Suprapubic skin (tissue), 4 donors: ENCODE results near the gene DOK5. TPM values are rescaled to one million over a fixed set of nuclear protein-coding genes. Genes with fewer than 3 reads are reported as not detected.

Source experiments
- DNase-seq, 2 donors: peaks; one replicate each; pipeline ENCODE4 v3.0.0-alpha.2; 2019; ENCODE audit warnings: low spot score in 2 of 2
- H3K27ac ChIP-seq: fragments of 200-600 bp; sonication (generic); one replicate; pipeline ENCODE4 v1.5.1; 2019
- H3K27me3 ChIP-seq: fragments of 200-600 bp; sonication (generic); one replicate; pipeline ENCODE4 v1.5.1; 2019
- H3K36me3 ChIP-seq: fragments of 200-600 bp; sonication (generic); one replicate; pipeline ENCODE4 v1.5.1; 2019
- H3K4me1 ChIP-seq: fragments of 200-600 bp; sonication (generic); one replicate; pipeline ENCODE4 v1.5.1; 2019
- H3K4me3 ChIP-seq: fragments of 200-600 bp; sonication (generic); one replicate; pipeline ENCODE4 v1.5.1; 2019; ENCODE audit warnings: mild to moderate bottlenecking
- H3K9me3 ChIP-seq: fragments of 200-600 bp; sonication (generic); one replicate; pipeline ENCODE4 v1.5.1; 2019
- CTCF ChIP-seq, 2 donors: fragments of 200-600 bp in 1 of 2; fragments of 450-650 bp in 1 of 2; sonication (generic) in 1 of 2; IDR thresholded peaks; one replicate each; pipeline ENCODE4 v1.5.1; 2016 to 2019; ENCODE audit warnings: antibody characterized with exemption in 2 of 2, mild to moderate bottlenecking in 1 of 2, moderate library complexity in 1 of 2
- EP300 ChIP-seq: sonication (generic); formaldehyde crosslinking; IDR thresholded peaks from one replicate; pipeline ENCODE4 v1.6.1; 2017; ENCODE audit warnings: antibody characterized with exemption
- POLR2A ChIP-seq, 2 donors: fragments of 450-650 bp; IDR thresholded peaks; one replicate each; pipeline ENCODE4 v1.6.1; 2017; ENCODE audit warnings: antibody characterized with exemption in 2 of 2, mild to moderate bottlenecking in 2 of 2, moderate library complexity in 2 of 2
- POLR2AphosphoS5 ChIP-seq, 3 donors: sonication (generic); formaldehyde crosslinking; IDR thresholded peaks; one replicate each; pipeline ENCODE4 v1.6.1; 2017; ENCODE audit warnings: antibody characterized with exemption in 3 of 3
- WGBS: methylation state at CpG from one replicate; pipeline ENCODE4 v1.1.5; 2018; 5-methylcytosine and 5-hydroxymethylcytosine counted together
- total RNA-seq, 4 donors: library from RNA; depleted of rRNA; stranded (reverse); fragments of >200 nt; gene quantifications; one replicate each; pipeline ENCODE4 v1.1.0, GENCODE V29; 2016

Gene DOK5
- total RNA-seq, 4 donors from 2014 or later = 0.23 to 1.2 (median 0.89) TPM; not detected in 1

GRCh38 chr20:54555150-54555549 is 79.8 kb downstream of the DOK5 start:
- DNase-seq = no peak
- 77% methylated on average over 3 of the region's 3 CpGs for WGBS
- H3K4me1 ChIP-seq = no peaks in the 10 kb centered on the region
- no peaks in the 10 kb centered on the region for H3K36me3 ChIP-seq
- no peaks in the 10 kb centered on the region for H3K27me3 ChIP-seq
- H3K4me3 ChIP-seq = no peak overlapping the region
- TF ChIP-seq CTCF (IDR thresholded peaks at IDR 0.05) (no peak), EP300 (no peak), POLR2A (IDR thresholded peaks at IDR 0.05) (no peak), POLR2AphosphoS5 (IDR thresholded peaks at IDR 0.05) (no peak)
- H3K9me3 ChIP-seq = no peaks in the 10 kb centered on the region
- no peak overlapping the region for H3K27ac ChIP-seq

GRCh38 chr20:54556406-54556805 is 81.0 kb downstream of the DOK5 start:
- Histone ChIP-seq H3K9me3 (no peaks in the 10 kb centered on the region), H3K27me3 (no peaks in the 10 kb centered on the region), H3K4me1 (no peaks in the 10 kb centered on the region), H3K4me3 (no peak overlapping the region), H3K27ac (no peak overlapping the region), H3K36me3 (no peaks in the 10 kb centered on the region)
- WGBS = 80% methylated on average over 2 of the region's 2 CpGs
- TF ChIP-seq POLR2AphosphoS5 (IDR thresholded peaks at IDR 0.05) (no peak), EP300 (no peak), CTCF (IDR thresholded peaks at IDR 0.05) (no peak), POLR2A (IDR thresholded peaks at IDR 0.05) (no peak)
- DNase-seq = no peak

GRCh38 chr20:54557806-54558590 is 82.6 kb downstream of the DOK5 start:
- Histone ChIP-seq H3K36me3 (no peaks in the 10 kb centered on the region), H3K4me1 (no peaks in the 10 kb centered on the region), H3K27me3 (no peaks in the 10 kb centered on the region), H3K27ac (no peak overlapping the region), H3K4me3 (no peak overlapping the region), H3K9me3 (no peaks in the 10 kb centered on the region)
- WGBS = 88% methylated on average over 3 of the region's 3 CpGs
- DNase-seq = no peak
- TF ChIP-seq CTCF (IDR thresholded peaks at IDR 0.05) = no peak
- no peak for TF ChIP-seq EP300
- TF ChIP-seq POLR2A (IDR thresholded peaks at IDR 0.05) = no peak
- no peak for TF ChIP-seq POLR2AphosphoS5 (IDR thresholded peaks at IDR 0.05)

GRCh38 chr20:54559890-54560289 is 84.5 kb downstream of the DOK5 start:
- H3K36me3 ChIP-seq = no peaks in the 10 kb centered on the region
- WGBS = 93% methylated on average over 3 of the region's 3 CpGs
- no peak for DNase-seq
- H3K4me1 ChIP-seq = no peaks in the 10 kb centered on the region
- no peaks in the 10 kb centered on the region for H3K9me3 ChIP-seq
- H3K27ac ChIP-seq = no peak overlapping the region
- TF ChIP-seq CTCF (IDR thresholded peaks at IDR 0.05) (no peak), EP300 (no peak), POLR2AphosphoS5 (IDR thresholded peaks at IDR 0.05) (no peak), POLR2A (IDR thresholded peaks at IDR 0.05) (no peak)
- H3K4me3 ChIP-seq = no peak overlapping the region
- no peaks in the 10 kb centered on the region for H3K27me3 ChIP-seq

GRCh38 chr20:54560357-54560756 is 85.0 kb downstream of the DOK5 start:
- no peak overlapping the region for H3K4me3 ChIP-seq
- H3K27me3 ChIP-seq = no peaks in the 10 kb centered on the region
- H3K36me3 ChIP-seq = no peaks in the 10 kb centered on the region
- no peak for TF ChIP-seq CTCF (IDR thresholded peaks at IDR 0.05)
- TF ChIP-seq EP300 = no peak
- no peak for TF ChIP-seq POLR2AphosphoS5 (IDR thresholded peaks at IDR 0.05)
- TF ChIP-seq POLR2A (IDR thresholded peaks at IDR 0.05) = no peak
- 72% methylated on average over 4 of the region's 4 CpGs for WGBS
- H3K9me3 ChIP-seq = no peaks in the 10 kb centered on the region
- H3K27ac ChIP-seq = no peak overlapping the region
- DNase-seq = no peak
- H3K4me1 ChIP-seq = no peaks in the 10 kb centered on the region
